Measurements from ENCODE around the gene RASA2.
"Not testable (repeated sequence)": the region's sequence is repeated elsewhere in the genome, so short reads cannot be mapped to it uniquely, and the experiment has no call there.

The RASA2 gene

GRCh38 chr3:141497589-141497988, 10.8 kb downstream of the RASA2 start:
- not testable (repeated sequence) for H3K36me3 ChIP-seq (ENCODE audit: control insufficient read depth, insufficient read depth, low read length)

DNA sequence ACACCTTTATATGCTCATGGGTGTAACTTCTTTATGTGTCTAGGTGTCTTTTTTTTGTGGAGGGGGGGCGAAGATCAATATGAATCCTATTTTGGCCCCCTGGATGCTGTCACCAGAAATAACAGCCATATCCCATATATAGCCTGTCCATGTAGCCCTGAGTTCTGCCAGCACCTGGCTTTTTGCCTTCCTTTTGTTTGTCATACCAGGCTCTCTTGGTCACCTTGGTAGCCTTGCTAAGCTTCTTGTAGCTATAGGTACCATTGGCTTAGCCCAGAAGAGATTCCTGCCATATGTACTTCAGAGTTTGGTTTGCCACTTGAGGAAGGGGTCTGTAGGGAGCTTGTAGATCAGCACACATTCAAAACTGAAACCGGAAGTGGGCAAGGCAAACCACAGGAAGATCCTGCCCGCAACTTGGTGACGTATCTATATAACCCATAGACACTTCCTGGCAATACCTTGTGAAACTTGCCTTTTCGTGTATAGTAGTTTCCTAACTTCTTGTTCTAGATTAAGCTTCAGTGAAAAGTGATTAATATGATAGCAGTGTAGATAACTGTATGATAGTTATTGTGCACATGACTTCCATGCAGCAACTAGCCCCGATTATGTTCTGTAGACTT, 11.9 kb downstream of the RASA2 start:
- WGBS, 2 experiments (ENCODE audit: insufficient coverage in 2 of 2) = 100% methylated on average over 1 to 2 of the region's 6 CpGs
- no peak overlapping the region for H3K4me3 ChIP-seq (ENCODE audit: extremely low read depth, insufficient read depth, low read length, poor library complexity, severe bottlenecking)
- peaks cover 3% of the 10 kb centered on the region for H3K9me3 ChIP-seq (ENCODE audit: control insufficient read depth, low read length)
- no peaks in the 10 kb centered on the region for H3K4me1 ChIP-seq (ENCODE audit: control insufficient read depth, insufficient read depth, low read length, poor library complexity, severe bottlenecking)
- no peak overlapping the region for H3K27ac ChIP-seq (ENCODE audit: low read depth, low read length, severe bottlenecking)
- H3K36me3 ChIP-seq (ENCODE audit: control insufficient read depth, insufficient read depth, low read length) = no peaks in the 10 kb centered on the region

More at GRCh38 chr3:141497589-141497988, 10.8 kb downstream of the RASA2 start:
- not testable (repeated sequence) for H3K4me1 ChIP-seq (ENCODE audit: control insufficient read depth, insufficient read depth, low read length, poor library complexity, severe bottlenecking); H3K9me3 ChIP-seq (ENCODE audit: control insufficient read depth, low read length); H3K27ac ChIP-seq (ENCODE audit: low read depth, low read length, severe bottlenecking); H3K4me3 ChIP-seq (ENCODE audit: extremely low read depth, insufficient read depth, low read length, poor library complexity, severe bottlenecking)
- 100% methylated on average over 1 of the region's 4 CpGs; no CpG with 5 or more reads in 1 of the 2 experiments for WGBS, 2 experiments (ENCODE audit: insufficient coverage in 2 of 2)

GRCh38 chr3:141499284-141499683, 12.5 kb downstream of the RASA2 start:
- WGBS, 2 experiments (ENCODE audit: insufficient coverage in 2 of 2) = 71 to 100% methylated on average over 1 to 2 of the region's 4 CpGs
- H3K4me3 ChIP-seq (ENCODE audit: extremely low read depth, insufficient read depth, low read length, poor library complexity, severe bottlenecking) = no peak overlapping the region
- H3K27ac ChIP-seq (ENCODE audit: low read depth, low read length, severe bottlenecking) = no peak overlapping the region
- H3K4me1 ChIP-seq (ENCODE audit: control insufficient read depth, insufficient read depth, low read length, poor library complexity, severe bottlenecking) = no peaks in the 10 kb centered on the region
- H3K36me3 ChIP-seq (ENCODE audit: control insufficient read depth, insufficient read depth, low read length) = no peaks in the 10 kb centered on the region
- peaks cover 3% of the 10 kb centered on the region for H3K9me3 ChIP-seq (ENCODE audit: control insufficient read depth, low read length)

GRCh38 chr3:141499965-141500364, 13.1 kb downstream of the RASA2 start:
- Histone ChIP-seq H3K36me3 (ENCODE audit: control insufficient read depth, insufficient read depth, low read length) (peaks cover 2% of the 10 kb centered on the region), H3K9me3 (ENCODE audit: control insufficient read depth, low read length) (peaks cover 3% of the 10 kb centered on the region), H3K4me3 (ENCODE audit: extremely low read depth, insufficient read depth, low read length, poor library complexity, severe bottlenecking) (no peak overlapping the region), H3K4me1 (ENCODE audit: control insufficient read depth, insufficient read depth, low read length, poor library complexity, severe bottlenecking) (no peaks in the 10 kb centered on the region), H3K27ac (ENCODE audit: low read depth, low read length, severe bottlenecking) (no peak overlapping the region)

DNA sequence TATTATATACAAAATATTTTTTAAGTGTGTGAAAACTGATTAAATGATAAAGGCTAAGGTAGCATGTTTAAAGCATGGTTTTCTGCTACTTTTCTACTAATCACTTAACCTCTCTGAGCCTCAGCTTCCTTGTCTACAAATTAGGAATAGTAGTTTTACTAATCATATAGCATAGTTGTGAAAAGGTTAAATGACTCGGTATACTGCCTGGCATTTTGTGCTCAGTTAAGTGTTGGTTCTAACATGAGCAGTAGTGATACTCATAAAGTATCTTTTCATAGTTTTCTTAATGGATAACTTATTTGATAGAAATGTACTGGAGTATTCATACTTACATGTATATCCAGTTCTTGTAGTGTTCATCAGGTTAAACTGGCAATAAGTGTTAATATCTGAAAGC, 13.6 kb downstream of the RASA2 start:
- Histone ChIP-seq H3K9me3 (ENCODE audit: control insufficient read depth, low read length) (peaks cover 3% of the 10 kb centered on the region), H3K27ac (ENCODE audit: low read depth, low read length, severe bottlenecking) (no peak overlapping the region), H3K4me1 (ENCODE audit: control insufficient read depth, insufficient read depth, low read length, poor library complexity, severe bottlenecking) (no peaks in the 10 kb centered on the region), H3K4me3 (ENCODE audit: extremely low read depth, insufficient read depth, low read length, poor library complexity, severe bottlenecking) (no peak overlapping the region), H3K36me3 (ENCODE audit: control insufficient read depth, insufficient read depth, low read length) (peaks cover 4% of the 10 kb centered on the region)
- WGBS, 2 experiments (ENCODE audit: insufficient coverage in 2 of 2) = no CpG with 5 or more reads among the region's 1 CpG

DNA sequence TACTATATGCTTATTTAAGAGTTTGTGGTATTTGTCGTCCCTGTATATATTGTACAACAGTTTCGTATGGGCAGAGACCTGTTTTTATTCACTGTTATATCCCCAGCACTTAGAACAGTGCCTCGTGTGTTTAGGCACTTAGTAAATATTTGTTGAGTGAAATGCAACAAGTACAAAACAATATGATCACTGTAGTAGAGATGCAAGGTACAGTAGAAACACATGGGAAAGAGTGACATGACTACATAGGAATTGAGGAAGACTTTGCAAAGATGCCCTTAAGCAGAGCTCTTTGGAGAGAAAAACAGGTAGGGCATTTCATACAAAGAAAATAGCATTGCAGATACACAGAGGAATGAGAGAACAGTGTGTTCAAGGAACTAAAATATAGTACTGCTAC, 18.3 kb downstream of the RASA2 start:
- Histone ChIP-seq H3K27ac (ENCODE audit: low read depth, low read length, severe bottlenecking) (no peak overlapping the region), H3K4me3 (ENCODE audit: extremely low read depth, insufficient read depth, low read length, poor library complexity, severe bottlenecking) (no peak overlapping the region), H3K4me1 (ENCODE audit: control insufficient read depth, insufficient read depth, low read length, poor library complexity, severe bottlenecking) (no peaks in the 10 kb centered on the region), H3K9me3 (ENCODE audit: control insufficient read depth, low read length) (no peaks in the 10 kb centered on the region), H3K36me3 (ENCODE audit: control insufficient read depth, insufficient read depth, low read length) (peaks cover 4% of the 10 kb centered on the region)
- no CpG with 5 or more reads among the region's 3 CpGs for WGBS, 2 experiments (ENCODE audit: insufficient coverage in 2 of 2)

DNA sequence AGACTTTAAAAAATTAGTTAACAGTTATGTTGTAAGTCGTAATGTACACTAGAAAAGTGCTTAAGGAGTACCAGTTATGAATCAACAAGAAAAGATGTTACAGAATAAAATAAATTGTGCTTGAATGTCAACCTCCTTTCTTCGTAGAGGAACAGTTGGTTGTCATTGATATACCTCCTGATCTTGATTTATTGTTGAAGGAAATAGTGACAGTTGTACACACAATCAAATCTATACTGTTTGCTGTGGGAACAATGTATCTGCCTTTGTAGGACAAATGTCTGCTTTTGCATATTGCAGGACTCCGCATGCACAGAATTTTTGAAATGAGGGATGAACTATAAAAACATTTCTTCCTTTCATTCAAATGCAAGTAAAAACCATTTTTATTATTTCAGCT, 19.2 kb downstream of the RASA2 start:
- WGBS, 2 experiments (ENCODE audit: insufficient coverage in 2 of 2) = 100% methylated on average over 1 of the region's 3 CpGs; no CpG with 5 or more reads in 1 of the 2 experiments
- Histone ChIP-seq H3K36me3 (ENCODE audit: control insufficient read depth, insufficient read depth, low read length) (peaks cover 4% of the 10 kb centered on the region), H3K27ac (ENCODE audit: low read depth, low read length, severe bottlenecking) (no peak overlapping the region), H3K9me3 (ENCODE audit: control insufficient read depth, low read length) (no peaks in the 10 kb centered on the region), H3K4me3 (ENCODE audit: extremely low read depth, insufficient read depth, low read length, poor library complexity, severe bottlenecking) (no peak overlapping the region), H3K4me1 (ENCODE audit: control insufficient read depth, insufficient read depth, low read length, poor library complexity, severe bottlenecking) (no peaks in the 10 kb centered on the region)

DNA sequence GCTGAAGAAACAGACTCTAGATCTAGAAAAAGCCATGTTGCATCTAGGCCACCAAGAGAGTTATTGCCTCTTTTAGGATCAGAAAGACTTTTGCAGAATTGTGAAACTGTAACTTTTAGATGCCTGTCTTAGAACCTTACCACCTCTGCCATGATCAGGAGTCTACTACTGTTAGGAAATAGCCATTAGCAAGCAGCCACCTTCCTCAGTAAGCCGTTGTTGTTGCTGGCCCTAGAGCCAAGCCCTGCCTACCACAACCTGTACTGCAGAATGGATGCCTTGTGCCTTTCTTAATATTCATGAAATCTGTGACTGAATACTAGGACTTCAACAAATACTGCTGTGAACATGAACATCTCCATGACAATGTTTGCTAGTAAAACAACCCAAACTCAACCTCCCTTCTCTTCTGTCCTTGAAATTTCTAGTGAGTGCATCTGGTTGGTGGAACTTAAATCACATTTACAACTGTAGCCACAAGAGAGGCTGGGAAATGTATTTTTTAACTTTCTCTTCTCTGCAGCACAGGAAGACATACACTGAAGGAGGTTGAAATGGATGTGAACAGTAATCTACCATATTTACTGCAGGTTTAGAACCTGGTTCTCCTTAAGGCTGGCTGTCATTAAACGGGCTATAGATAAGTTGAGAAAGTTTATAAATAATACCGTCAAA, 20.7 kb downstream of the RASA2 start:
- H3K36me3 ChIP-seq (ENCODE audit: control insufficient read depth, insufficient read depth, low read length) = peaks cover 6% of the 10 kb centered on the region
- H3K4me3 ChIP-seq (ENCODE audit: extremely low read depth, insufficient read depth, low read length, poor library complexity, severe bottlenecking) = no peak overlapping the region
- WGBS, 2 experiments (ENCODE audit: insufficient coverage in 2 of 2) = 90 to 100% methylated on average over 1 of the region's 3 CpGs
- no peaks in the 10 kb centered on the region for H3K9me3 ChIP-seq (ENCODE audit: control insufficient read depth, low read length)
- no peaks in the 10 kb centered on the region for H3K4me1 ChIP-seq (ENCODE audit: control insufficient read depth, insufficient read depth, low read length, poor library complexity, severe bottlenecking)
- H3K27ac ChIP-seq (ENCODE audit: low read depth, low read length, severe bottlenecking) = no peak overlapping the region

- no peaks in the 10 kb centered on the region for H3K4me1 ChIP-seq (ENCODE audit: control insufficient read depth, insufficient read depth, low read length, poor library complexity, severe bottlenecking)
- H3K4me3 ChIP-seq (ENCODE audit: extremely low read depth, insufficient read depth, low read length, poor library complexity, severe bottlenecking) = no peak overlapping the region
- 100% methylated on average over 2 of the region's 3 CpGs; no CpG with 5 or more reads in 1 of the 2 experiments for WGBS, 2 experiments (ENCODE audit: insufficient coverage in 2 of 2)
- peaks cover 10% of the 10 kb centered on the region for H3K36me3 ChIP-seq (ENCODE audit: control insufficient read depth, insufficient read depth, low read length)
- no peak overlapping the region for H3K27ac ChIP-seq (ENCODE audit: low read depth, low read length, severe bottlenecking)
- H3K9me3 ChIP-seq (ENCODE audit: control insufficient read depth, low read length) = no peaks in the 10 kb centered on the region
These were observed 21.2 kb downstream of the RASA2 start for GRCh38 chr3:141508067-141508436.

DNA sequence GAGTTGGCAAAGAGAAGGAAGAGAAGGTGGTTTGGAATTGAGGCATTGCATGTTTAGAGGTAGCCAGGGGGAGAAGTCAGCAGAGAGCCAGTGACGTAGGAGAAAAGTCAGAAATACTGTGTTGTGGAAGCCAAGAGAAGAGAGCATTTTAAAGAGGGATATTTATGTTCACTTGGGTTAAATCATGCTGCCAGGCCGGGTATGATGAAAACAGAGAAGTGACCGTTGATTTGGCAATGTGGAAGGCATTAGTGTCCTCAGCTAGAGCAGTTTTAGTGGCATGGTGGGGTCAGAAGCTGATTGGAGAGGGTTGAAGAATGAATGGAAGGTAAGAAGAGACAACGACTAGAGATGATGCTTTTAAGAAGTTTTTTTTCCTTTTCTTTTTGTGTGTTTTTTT, 24.5 kb downstream of the RASA2 start:
- 91 to 92% methylated on average over 4 of the region's 4 CpGs for WGBS, 2 experiments (ENCODE audit: insufficient coverage in 2 of 2)

GRCh38 chr3:141514382-141514781, 27.6 kb downstream of the RASA2 start:
- Histone ChIP-seq H3K27ac (ENCODE audit: low read depth, low read length, severe bottlenecking) (no peak overlapping the region), H3K4me1 (ENCODE audit: control insufficient read depth, insufficient read depth, low read length, poor library complexity, severe bottlenecking) (no peaks in the 10 kb centered on the region), H3K36me3 (ENCODE audit: control insufficient read depth, insufficient read depth, low read length) (peaks cover 42% of the 10 kb centered on the region), H3K4me3 (ENCODE audit: extremely low read depth, insufficient read depth, low read length, poor library complexity, severe bottlenecking) (no peak overlapping the region), H3K9me3 (ENCODE audit: control insufficient read depth, low read length) (no peaks in the 10 kb centered on the region)

More for the DNA sequence above, 24.5 kb downstream of the RASA2 start:
- no peaks in the 10 kb centered on the region for H3K9me3 ChIP-seq (ENCODE audit: control insufficient read depth, low read length)
- no peak overlapping the region for H3K27ac ChIP-seq (ENCODE audit: low read depth, low read length, severe bottlenecking)
- H3K4me1 ChIP-seq (ENCODE audit: control insufficient read depth, insufficient read depth, low read length, poor library complexity, severe bottlenecking) = no peaks in the 10 kb centered on the region
- peaks cover 23% of the 10 kb centered on the region for H3K36me3 ChIP-seq (ENCODE audit: control insufficient read depth, insufficient read depth, low read length)
- no peak overlapping the region for H3K4me3 ChIP-seq (ENCODE audit: extremely low read depth, insufficient read depth, low read length, poor library complexity, severe bottlenecking)

All from mesodermal cell (in vitro differentiated cells).